DMS 273 (cell line): Measurements from ENCODE around the gene CEP162.
"Not testable (repeated sequence)": the region's sequence is repeated elsewhere in the genome, so short reads cannot be mapped to it uniquely, and the experiment has no call there.

ENCODE experiments used
- DNase-seq: peaks from one replicate; lab custom pipeline; 2025; ENCODE audit not compliant: unreplicated experiment; lab: John Stamatoyannopoulos, UW

The CEP162 gene

DNA sequence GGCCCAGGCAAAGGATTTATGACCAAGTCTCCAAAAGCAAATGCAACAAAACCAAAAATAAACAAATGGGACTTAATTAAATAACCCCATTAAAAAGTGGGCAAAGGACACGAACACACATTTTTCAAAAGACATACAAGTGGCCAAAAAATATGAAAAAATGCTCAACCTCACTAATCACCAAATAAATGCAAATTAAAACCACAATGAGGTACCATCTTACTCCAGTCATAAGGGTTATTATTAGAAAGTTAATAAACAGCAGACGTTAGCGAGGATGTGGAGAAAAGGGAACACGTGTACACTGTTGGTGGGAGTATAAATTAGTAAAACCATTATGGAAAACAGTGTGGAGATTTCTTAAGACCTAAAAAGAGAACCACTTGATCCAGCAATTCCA lies 71.1 kb downstream of the CEP162 start:
- DNase-seq = no peak

- no peak for DNase-seq
Observed at GRCh38 chr6:84151669-84152068, 75.8 kb downstream of the CEP162 start.

DNA sequence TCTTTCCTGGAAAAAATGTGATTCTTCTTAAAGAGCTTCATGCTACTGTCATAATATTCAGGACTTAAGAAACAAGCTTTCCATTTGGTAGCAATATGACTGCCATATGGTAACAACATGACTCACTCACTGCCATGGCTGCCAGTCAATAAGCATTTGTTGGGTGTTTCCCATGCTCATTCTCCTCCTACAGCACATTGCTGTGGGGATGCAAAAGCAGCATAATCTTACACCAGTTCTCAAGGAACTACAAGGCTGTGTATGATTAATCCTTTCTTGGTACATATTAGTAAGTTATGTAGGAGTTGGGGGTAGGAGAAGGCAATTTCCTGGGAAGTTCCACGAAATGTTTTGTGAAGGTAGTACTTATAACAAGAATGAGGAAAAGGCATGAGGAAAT lies 76.7 kb downstream of the CEP162 start:
- DNase-seq = peak; percentile 95

DNA sequence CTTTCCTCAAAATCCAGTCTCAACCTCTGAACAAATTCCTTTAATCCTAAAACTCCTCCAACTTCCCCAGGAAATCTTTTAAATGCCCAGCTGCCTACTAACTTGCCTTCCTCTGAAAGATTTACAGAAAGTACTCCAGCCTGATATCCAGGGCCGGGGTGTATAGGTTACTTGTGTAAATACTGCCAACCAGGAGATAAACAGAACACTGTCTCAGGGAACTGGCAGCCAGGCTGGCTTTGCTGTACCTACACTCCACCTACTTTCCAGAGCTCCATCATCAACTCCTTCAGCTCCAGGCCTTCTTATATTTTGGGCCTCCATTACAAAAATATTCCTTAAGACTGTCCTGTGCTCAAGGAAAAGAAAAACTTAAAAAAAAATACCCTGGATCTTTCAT lies 85.9 kb downstream of the CEP162 start:
- DNase-seq = peak; percentile 5

DNA sequence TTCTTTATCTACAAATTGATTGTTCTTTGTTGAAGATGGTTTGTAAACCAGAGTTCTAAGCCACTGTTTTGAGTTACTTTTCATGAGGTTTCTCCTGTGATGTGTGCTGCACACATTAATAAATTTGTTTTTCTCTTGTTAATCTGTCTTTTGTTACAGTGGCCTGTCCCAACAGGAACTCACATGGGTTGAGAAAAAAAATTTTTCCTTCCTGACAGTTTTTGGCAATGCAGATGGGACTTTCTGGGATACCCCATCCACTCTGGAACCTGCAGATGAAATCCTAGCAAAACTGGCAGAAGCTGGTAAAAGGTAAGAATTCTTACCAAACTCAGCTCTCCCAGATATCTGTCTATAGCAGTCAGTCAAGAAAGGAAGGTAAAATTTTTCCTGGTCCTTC lies 88.1 kb downstream of the CEP162 start:
- DNase-seq = no peak

- DNase-seq = peak; percentile 11
Observed at GRCh38 chr6:84137989-84138575, 89.4 kb downstream of the CEP162 start.

DNA sequence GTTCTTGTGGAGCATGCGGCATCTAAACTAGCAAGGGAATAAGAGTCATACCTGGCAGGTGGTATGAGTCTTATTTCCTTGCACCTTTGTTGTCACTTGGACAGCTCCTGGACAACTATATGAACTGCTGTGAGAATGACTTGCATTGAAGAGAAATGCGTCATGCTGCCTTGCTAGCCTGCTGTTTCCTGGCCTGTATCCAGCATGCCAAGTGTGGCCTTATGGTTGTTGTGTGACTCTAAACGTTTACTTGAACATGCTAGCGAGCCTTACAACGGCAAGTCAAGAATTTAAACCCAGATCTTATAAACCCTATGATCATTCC lies 90.4 kb downstream of the CEP162 start:
- DNase-seq = peak; percentile 96

- peak; percentile 74 for DNase-seq
Observed at GRCh38 chr6:84136364-84137050, 90.9 kb downstream of the CEP162 start.

DNA sequence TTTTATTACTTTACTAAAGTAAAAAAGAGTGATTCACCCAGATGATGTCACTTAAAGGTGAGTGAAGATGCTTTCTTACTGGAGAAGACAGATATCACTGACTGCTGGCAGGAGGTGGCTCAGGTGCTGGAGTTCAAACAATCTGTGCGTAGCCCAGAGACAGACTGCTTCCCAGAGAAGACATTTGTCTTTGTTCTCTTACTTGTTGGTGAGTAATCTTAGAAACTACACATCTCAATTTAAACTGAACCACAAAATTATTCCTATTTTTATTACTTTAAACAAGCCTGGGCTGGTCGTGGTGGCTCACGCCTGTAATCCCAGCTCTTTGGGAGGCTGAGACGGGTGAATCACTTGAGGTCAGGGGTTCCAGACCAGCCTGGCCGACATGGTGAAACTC lies 92.2 kb downstream of the CEP162 start:
- no peak for DNase-seq

GRCh38 chr6:84133385-84133784 lies 94.1 kb downstream of the CEP162 start:
- not testable (repeated sequence) for DNase-seq

GRCh38 chr6:84129588-84129987 lies 97.9 kb downstream of the CEP162 start:
- DNase-seq = not testable (repeated sequence)

DNA sequence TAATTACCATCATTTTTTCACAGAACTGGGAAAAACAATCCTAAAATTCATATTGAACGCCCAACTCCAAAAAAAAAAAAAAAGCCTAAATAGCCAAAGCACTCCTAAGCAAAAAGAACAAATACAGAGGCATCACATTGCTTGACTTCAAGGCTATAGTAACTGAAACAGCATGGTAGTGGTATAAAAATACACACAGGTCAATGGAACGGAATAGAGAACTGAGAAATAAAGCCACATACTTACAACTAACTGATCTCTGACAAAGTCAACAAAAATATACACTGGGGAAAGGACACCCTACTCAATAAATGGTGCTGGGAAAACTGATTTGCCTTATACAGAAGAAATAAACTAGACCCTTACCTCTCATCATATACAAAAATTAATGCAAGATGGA lies 104.3 kb downstream of the CEP162 start:
- DNase-seq = no peak

GRCh38 chr6:84119277-84119676 lies 108.2 kb downstream of the CEP162 start:
- peak; percentile 21 for DNase-seq

GRCh38 chr6:84118191-84118590 lies 109.3 kb downstream of the CEP162 start:
- no peak for DNase-seq

- DNase-seq = not testable (repeated sequence)
Observed at GRCh38 chr6:84114933-84115594, 112.4 kb downstream of the CEP162 start.

- DNase-seq = not testable (repeated sequence)
Observed at GRCh38 chr6:84111351-84111750, 116.1 kb downstream of the CEP162 start.

DNA sequence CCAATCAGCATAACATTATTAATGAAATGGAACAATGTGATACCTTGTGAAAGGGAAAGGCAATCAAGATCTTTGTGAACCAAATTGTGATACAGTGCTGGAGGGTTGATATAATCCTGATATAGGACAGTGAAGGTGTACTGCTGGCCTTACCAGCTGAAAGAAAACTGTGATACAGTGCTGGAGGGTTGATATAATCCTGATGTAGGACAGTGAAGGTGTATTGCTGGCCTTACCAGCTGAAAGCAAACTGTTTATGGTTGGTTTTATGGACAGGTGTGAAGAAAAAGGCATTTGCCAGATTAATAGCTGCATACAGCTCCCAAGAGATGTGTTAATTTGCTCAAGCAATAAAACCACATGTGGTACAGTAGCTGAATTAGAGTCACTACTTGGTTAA lies 119.9 kb downstream of the CEP162 start:
- peak; percentile 62 for DNase-seq

- not testable (repeated sequence) for DNase-seq
Observed at GRCh38 chr6:84105215-84105924, 122.1 kb downstream of the CEP162 start.

DNA sequence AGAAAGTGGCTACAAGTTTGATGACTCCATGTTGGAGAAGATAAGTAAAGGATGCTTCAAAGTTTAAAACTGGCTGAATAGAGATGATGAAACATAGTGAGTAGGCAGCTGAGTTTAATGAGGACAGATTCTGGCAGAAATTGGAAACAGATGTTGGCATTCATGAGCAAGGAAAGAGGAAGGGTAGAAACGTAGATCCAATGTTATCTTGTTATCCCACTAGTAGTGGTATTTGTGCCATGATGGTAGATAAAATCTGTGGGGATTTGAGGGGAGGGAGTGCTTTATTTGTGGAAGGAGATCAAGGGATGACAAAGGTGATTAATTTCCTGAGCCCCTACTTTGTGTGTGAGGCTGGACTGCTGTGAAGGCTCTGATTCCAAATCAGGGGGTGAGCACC lies 124.4 kb downstream of the CEP162 start:
- peak; percentile 54 for DNase-seq

- DNase-seq = no peak
Observed at GRCh38 chr6:84095156-84095555, 132.3 kb downstream of the CEP162 start.

DNA sequence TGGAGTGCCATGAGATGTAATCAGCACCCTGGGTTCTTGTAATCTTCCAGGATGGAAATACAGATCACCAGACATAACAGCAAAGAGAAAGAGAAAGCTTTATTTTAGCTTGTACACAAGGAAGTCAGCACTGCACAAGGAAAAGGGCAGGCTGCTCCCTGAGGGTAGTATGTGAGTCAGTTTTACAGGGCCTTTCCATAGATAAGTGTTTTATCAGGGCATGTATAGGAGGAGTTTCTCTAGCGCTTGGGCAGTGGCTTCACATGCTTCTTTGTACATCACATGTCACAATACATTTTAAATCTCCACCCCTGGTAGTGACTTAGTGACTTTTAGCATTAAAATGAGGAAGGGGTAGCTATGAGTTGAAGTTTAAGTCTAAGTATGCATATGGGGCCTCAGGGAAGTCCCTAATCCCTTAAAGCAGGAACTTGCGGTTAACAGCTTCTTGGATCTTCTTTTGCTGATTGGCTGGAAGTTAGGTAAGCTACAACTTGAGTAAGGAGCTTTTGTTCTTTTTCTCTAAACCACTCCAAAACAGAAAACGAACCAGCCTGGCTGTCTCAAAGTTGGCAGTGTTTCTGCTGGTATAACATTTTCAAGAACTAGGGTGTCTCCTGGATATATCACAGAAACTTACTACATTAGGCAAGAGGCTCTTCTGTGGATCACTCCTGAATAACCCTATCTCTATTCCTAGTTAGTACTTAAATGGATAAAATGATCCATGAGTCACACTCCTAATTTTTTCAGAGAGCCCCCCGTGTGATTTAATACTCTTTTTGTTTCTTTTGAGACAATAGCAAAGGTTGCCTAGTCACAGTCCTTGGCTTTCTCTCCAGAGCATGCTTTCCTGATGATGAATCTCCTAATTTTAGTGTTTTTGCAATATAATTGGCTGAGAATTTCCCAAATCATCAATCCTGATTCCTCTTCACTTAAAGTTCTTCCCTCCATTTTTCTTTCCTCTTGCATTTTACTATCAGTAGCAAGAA lies 133.7 kb downstream of the CEP162 start:
- no peak for DNase-seq
